ENCODE results near the gene CPNE4.

GRCh38 chr3:131541288-131541687 lies 493.5 kb downstream of the CPNE4 start:
- TF ChIP-seq CTCF (IDR thresholded peaks at IDR 0.05; ENCODE audit: low read depth, low read length, poor library complexity, severe bottlenecking) (no peak), EZH2phosphoT487 (IDR thresholded peaks at IDR 0.05; ENCODE audit: borderline replicate concordance, low read length) (no peak)

Data from DOHH2 (cell line).